K562 (cell line): ENCODE results near the gene APLF. TPM values are rescaled to one million over a fixed set of nuclear protein-coding genes. Genes with fewer than 3 reads are reported as not detected.
A peak's percentile ranks its signal among the peaks of the same experiment; 100 is the strongest.
"Not testable (repeated sequence)": the region's sequence is repeated elsewhere in the genome, so short reads cannot be mapped to it uniquely, and the experiment has no call there.

Experiments used
- ATAC-seq: fragments of 200-7000 bp; cut with Tn5 transposase; 3 replicates; pipeline ENCODE4 v1.9.1; 2020; ENCODE audit warnings: moderate library complexity
- BruUV-seq: library from RNA; stranded (reverse); fragments of 400-500 nt; replicated peaks from 2 replicates; lab custom pipeline; 2021; lab: Mats Ljungman, UMichigan
- CTCF ChIA-PET: fragments of 300-600 bp; formaldehyde crosslinking; extraction: SDS; loops from one replicate; lab custom pipeline; 2021; ENCODE audit warnings: low intra/inter-chr PET ratio; lab: Yijun Ruan, JAX
- POLR2A ChIA-PET: fragments of 300-600, 350-650 bp; sonication (Branson Sonifier 250); formaldehyde crosslinking; extraction: SDS; loops from one replicate; lab custom pipeline; 2021; ENCODE audit warnings: antibody characterized with exemption, inconsistent platforms; lab: Yijun Ruan, JAX
- DNase-seq, 4 experiments: peaks; one replicate each; pipeline versions ENCODE4 v3.0.0 to v3.0.0-alpha.2; 2011 to 2018; ENCODE audit warnings: low spot score in 3 of 4, mixed read lengths in 3 of 4; ENCODE audit errors: extremely low read depth in 1 of 4
- FAIRE-seq: peaks from 2 replicates; lab custom pipeline; 2011; peaks lifted over from hg19 to GRCh38; lab: Jason Lieb, UNC
- H2AFZ ChIP-seq: 2 replicates; pipeline ENCODE4 v1.6.0; 2011; ENCODE audit warnings: low read depth, low read length, control low read depth, inconsistent platforms
- H3K27ac ChIP-seq: fragments of 200-600 bp; 3 replicates; pipeline ENCODE4 v1.8.0; 2011; ENCODE audit warnings: low read depth, mild to moderate bottlenecking, control low read depth, inconsistent platforms, low read length, moderate library complexity, mixed read lengths; ENCODE audit errors: extremely low read depth
- H3K27me3 ChIP-seq, 2 experiments: fragments of 300-600 bp in 1 of 2; 2 replicates in 1 of 2; 3 replicates in 1 of 2; pipeline versions ENCODE4 v1.6.0 to v1.8.0; 2011; ENCODE audit warnings: inconsistent platforms in 2 of 2, low read length in 2 of 2, mild to moderate bottlenecking in 1 of 2, mixed read lengths in 1 of 2, moderate library complexity in 1 of 2; ENCODE audit not compliant: control insufficient read depth in 2 of 2, insufficient read depth in 2 of 2
- H3K36me3 ChIP-seq: fragments of 300-600 bp; 3 replicates; pipeline ENCODE4 v1.8.0; 2011; ENCODE audit warnings: mild to moderate bottlenecking, low read length, inconsistent platforms; ENCODE audit not compliant: control insufficient read depth, insufficient read depth
- H3K4me1 ChIP-seq, 2 experiments: fragments of 200-600 bp in 1 of 2; replicated peaks in 1 of 2; 2 replicates in 1 of 2; 3 replicates in 1 of 2; pipeline versions ENCODE4 v1.5.1 to v1.8.0; 2011; ENCODE audit warnings: inconsistent platforms in 2 of 2, low read length in 2 of 2, mild to moderate bottlenecking in 1 of 2, mixed read lengths in 1 of 2, moderate library complexity in 1 of 2; ENCODE audit not compliant: control insufficient read depth in 2 of 2, insufficient read depth in 2 of 2
- H3K4me2 ChIP-seq: 2 replicates; pipeline ENCODE4 v1.6.1; 2011; ENCODE audit warnings: low read length, control low read depth, inconsistent platforms, mixed read lengths; ENCODE audit not compliant: insufficient read depth
- H3K4me3 ChIP-seq: fragments of 200-600 bp; sonication (generic), shearing (Covaris generic); 2 replicates; pipeline ENCODE4 v1.5.1; 2016; ENCODE audit warnings: control low read depth, inconsistent platforms
- H3K79me2 ChIP-seq: fragments of 200-600 bp; 3 replicates; pipeline ENCODE4 v1.8.0; 2011; ENCODE audit warnings: low read length, inconsistent platforms; ENCODE audit not compliant: control insufficient read depth, insufficient read depth
- H3K9ac ChIP-seq, 2 experiments: 2 replicates each; pipeline versions ENCODE4 v1.6.0 to v1.6.1; 2011; ENCODE audit warnings: low read depth in 2 of 2, low read length in 2 of 2, control low read depth in 1 of 2, inconsistent platforms in 1 of 2, mild to moderate bottlenecking in 1 of 2, mixed read lengths in 1 of 2; ENCODE audit not compliant: insufficient read depth in 1 of 2
- H3K9me1 ChIP-seq: one replicate; pipeline ENCODE4 v1.6.0; 2011; ENCODE audit warnings: inconsistent platforms, mild to moderate bottlenecking, low read length, moderate library complexity; ENCODE audit not compliant: control insufficient read depth, insufficient read depth
- H3K9me3 ChIP-seq: replicated peaks from 2 replicates; pipeline ENCODE4 v1.5.1; 2011; ENCODE audit warnings: low read depth, low read length, inconsistent platforms; ENCODE audit not compliant: control insufficient read depth, insufficient read depth
- H4K20me1 ChIP-seq: replicated peaks from 2 replicates; pipeline ENCODE4 v1.6.1; 2011; ENCODE audit warnings: low read length, inconsistent platforms, mixed read lengths; ENCODE audit not compliant: control insufficient read depth, insufficient read depth
- AFF1 ChIP-seq, 2 experiments: fragments of 450-650 bp; IDR thresholded peaks; 2 replicates each; pipeline ENCODE4 v1.6.1; 2018; ENCODE audit warnings: mild to moderate bottlenecking in 2 of 2, low read depth in 1 of 2; ENCODE audit not compliant: partially characterized antibody in 2 of 2
- WGBS: fragments of 100-300 bp; shearing (Covaris generic); methylation state at CpG from one replicate; pipeline ENCODE4 v1.1.6; 2016; ENCODE audit warnings: low coverage, mixed read lengths; ENCODE audit not compliant: insufficient coverage; ENCODE audit errors: missing lambda C conversion rate; 5-methylcytosine and 5-hydroxymethylcytosine counted together
- in situ Hi-C: fragments of 300-500 bp; cut with MboI; formaldehyde crosslinking; loops from 4 replicates; pipeline ENCODE4 v1.15.0; 2018; ENCODE audit warnings: inconsistent platforms, mixed read lengths
- intact Hi-C: fragments of 100-400 bp; cut with micrococcal nuclease; formaldehyde crosslinking; loops from 2 replicates; pipeline ENCODE4 v1.14.2; 2022
- polyA plus RNA-seq, 8 experiments: library from polyadenylated mRNA; depleted of rRNA in 4 of 8; stranded (reverse) in 5 of 8; unstranded in 3 of 8; fragments of >200 nt; fragmentation: Nextera tagmentation in 2 of 8; fragmentation: Illumina TruSeq in 1 of 8; extraction: Ambion mirVana in 2 of 8; extraction: Trizol in 1 of 8; gene quantifications; 2 replicates each; pipeline versions ENCODE4 v1.2.1 to v1.2.3, GENCODE V29; 2011 to 2014; ENCODE audit warnings: inconsistent platforms in 1 of 8, missing spikeins in 1 of 8
- total RNA-seq, 7 experiments: library from RNA; depleted of rRNA in 6 of 7; stranded (reverse); fragments of >200 nt in 6 of 7; fragmentation: Illumina TruSeq in 2 of 7; extraction: Trizol in 2 of 7; gene quantifications; 2 replicates each; pipeline versions ENCODE4 v1.2.1 to v1.2.3, GENCODE V29; 2011 to 2021; ENCODE audit warnings: low replicate concordance in 1 of 7

Gene APLF
- total and polyA plus RNA-seq, 9 of the 15 experiments (the other 6 are each of a cell fraction or from before 2014, with no cell fraction given): 0.07 to 1.1 (median 0.71) TPM

- H3K9me3 ChIP-seq, H3K9me1 ChIP-seq, BruUV-seq, H3K27ac ChIP-seq, POLR2A ChIA-PET, H2AFZ ChIP-seq, H4K20me1 ChIP-seq, H3K4me1 ChIP-seq, in situ Hi-C loops, H3K4me2 ChIP-seq, H3K36me3 ChIP-seq, CTCF ChIA-PET, DNase-seq, intact Hi-C loops, FAIRE-seq, H3K79me2 ChIP-seq, H3K9ac ChIP-seq, ATAC-seq, H3K4me3 ChIP-seq, H3K27me3 ChIP-seq: not testable (repeated sequence)
- no CpG with 5 or more reads among the region's 3 CpGs for WGBS
- peak in 1 of 2 experiments; percentile 96 for TF ChIP-seq AFF1 (IDR thresholded peaks at IDR 0.05; ENCODE audit: low read depth in 1 of 2, partially characterized antibody in 2 of 2)
Observed at GRCh38 chr2:68446425-68446824, 21.0 kb upstream of the APLF start.
